K562 (cell line): Measurements from ENCODE around the gene ADAMTS14. TPM values are rescaled to one million over a fixed set of nuclear protein-coding genes. Genes with fewer than 3 reads are reported as not detected.

Experiments
- ATAC-seq: fragments of 200-7000 bp; cut with Tn5 transposase; 3 replicates; pipeline ENCODE4 v1.9.1; 2020; ENCODE audit warnings: moderate library complexity
- BruUV-seq: library from RNA; stranded (reverse); fragments of 400-500 nt; replicated peaks from 2 replicates; lab custom pipeline; 2021; lab: Mats Ljungman, UMichigan
- CTCF ChIA-PET: fragments of 300-600 bp; formaldehyde crosslinking; extraction: SDS; loops from one replicate; lab custom pipeline; 2021; ENCODE audit warnings: low intra/inter-chr PET ratio; lab: Yijun Ruan, JAX
- POLR2A ChIA-PET: fragments of 300-600, 350-650 bp; sonication (Branson Sonifier 250); formaldehyde crosslinking; extraction: SDS; loops from one replicate; lab custom pipeline; 2021; ENCODE audit warnings: antibody characterized with exemption, inconsistent platforms; lab: Yijun Ruan, JAX
- DNase-seq, 4 experiments: peaks; one replicate each; pipeline versions ENCODE4 v3.0.0 to v3.0.0-alpha.2; 2011 to 2018; ENCODE audit warnings: low spot score in 3 of 4, mixed read lengths in 3 of 4; ENCODE audit errors: extremely low read depth in 1 of 4
- FAIRE-seq: peaks from 2 replicates; lab custom pipeline; 2011; peaks lifted over from hg19 to GRCh38; lab: Jason Lieb, UNC
- H2AFZ ChIP-seq: 2 replicates; pipeline ENCODE4 v1.6.0; 2011; ENCODE audit warnings: low read depth, low read length, control low read depth, inconsistent platforms
- H3K27ac ChIP-seq: fragments of 200-600 bp; 3 replicates; pipeline ENCODE4 v1.8.0; 2011; ENCODE audit warnings: low read depth, mild to moderate bottlenecking, control low read depth, inconsistent platforms, low read length, moderate library complexity, mixed read lengths; ENCODE audit errors: extremely low read depth
- H3K27me3 ChIP-seq, 2 experiments: fragments of 300-600 bp in 1 of 2; 2 replicates in 1 of 2; 3 replicates in 1 of 2; pipeline versions ENCODE4 v1.6.0 to v1.8.0; 2011; ENCODE audit warnings: inconsistent platforms in 2 of 2, low read length in 2 of 2, mild to moderate bottlenecking in 1 of 2, mixed read lengths in 1 of 2, moderate library complexity in 1 of 2; ENCODE audit not compliant: control insufficient read depth in 2 of 2, insufficient read depth in 2 of 2
- H3K36me3 ChIP-seq: fragments of 300-600 bp; 3 replicates; pipeline ENCODE4 v1.8.0; 2011; ENCODE audit warnings: mild to moderate bottlenecking, low read length, inconsistent platforms; ENCODE audit not compliant: control insufficient read depth, insufficient read depth
- H3K4me1 ChIP-seq, 2 experiments: fragments of 200-600 bp in 1 of 2; replicated peaks in 1 of 2; 2 replicates in 1 of 2; 3 replicates in 1 of 2; pipeline versions ENCODE4 v1.5.1 to v1.8.0; 2011; ENCODE audit warnings: inconsistent platforms in 2 of 2, low read length in 2 of 2, mild to moderate bottlenecking in 1 of 2, mixed read lengths in 1 of 2, moderate library complexity in 1 of 2; ENCODE audit not compliant: control insufficient read depth in 2 of 2, insufficient read depth in 2 of 2
- H3K4me2 ChIP-seq: 2 replicates; pipeline ENCODE4 v1.6.1; 2011; ENCODE audit warnings: low read length, control low read depth, inconsistent platforms, mixed read lengths; ENCODE audit not compliant: insufficient read depth
- H3K4me3 ChIP-seq: fragments of 200-600 bp; sonication (generic), shearing (Covaris generic); 2 replicates; pipeline ENCODE4 v1.5.1; 2016; ENCODE audit warnings: control low read depth, inconsistent platforms
- H3K79me2 ChIP-seq: fragments of 200-600 bp; 3 replicates; pipeline ENCODE4 v1.8.0; 2011; ENCODE audit warnings: low read length, inconsistent platforms; ENCODE audit not compliant: control insufficient read depth, insufficient read depth
- H3K9ac ChIP-seq, 2 experiments: 2 replicates each; pipeline versions ENCODE4 v1.6.0 to v1.6.1; 2011; ENCODE audit warnings: low read depth in 2 of 2, low read length in 2 of 2, control low read depth in 1 of 2, inconsistent platforms in 1 of 2, mild to moderate bottlenecking in 1 of 2, mixed read lengths in 1 of 2; ENCODE audit not compliant: insufficient read depth in 1 of 2
- H3K9me1 ChIP-seq: one replicate; pipeline ENCODE4 v1.6.0; 2011; ENCODE audit warnings: inconsistent platforms, mild to moderate bottlenecking, low read length, moderate library complexity; ENCODE audit not compliant: control insufficient read depth, insufficient read depth
- H3K9me3 ChIP-seq: replicated peaks from 2 replicates; pipeline ENCODE4 v1.5.1; 2011; ENCODE audit warnings: low read depth, low read length, inconsistent platforms; ENCODE audit not compliant: control insufficient read depth, insufficient read depth
- H4K20me1 ChIP-seq: replicated peaks from 2 replicates; pipeline ENCODE4 v1.6.1; 2011; ENCODE audit warnings: low read length, inconsistent platforms, mixed read lengths; ENCODE audit not compliant: control insufficient read depth, insufficient read depth
- ARID3B ChIP-seq: fragments of 250-450 bp; sonication (Bioruptor Pico); IDR thresholded peaks from 2 replicates; pipeline ENCODE4 v1.4.0; 2020; ENCODE audit warnings: borderline replicate concordance
- HOMEZ ChIP-seq: fragments of 250-450 bp; sonication (Bioruptor Pico); IDR thresholded peaks from 2 replicates; pipeline ENCODE4 v1.4.0; 2020; ENCODE audit warnings: mild to moderate bottlenecking, moderate library complexity
- KLF13 ChIP-seq: fragments of 450-650 bp; IDR thresholded peaks from 2 replicates; pipeline ENCODE4 v1.6.1; 2016; ENCODE audit warnings: missing genetic modification characterization, low read depth, mild to moderate bottlenecking, missing compliant biosample characterization, moderate library complexity, borderline replicate concordance
- MBD2 ChIP-seq: sonication (generic); IDR thresholded peaks from 2 replicates; pipeline ENCODE4 v1.6.1; 2016; ENCODE audit warnings: low read depth, borderline replicate concordance
- SMAD1 ChIP-seq: fragments of 150-350 bp; IDR thresholded peaks from 2 replicates; pipeline ENCODE4 v1.6.1; 2014; ENCODE audit warnings: low read length, low read depth; ENCODE audit not compliant: partially characterized antibody
- U2AF1 ChIP-seq: fragments of 200-400 bp; formaldehyde crosslinking; optimal IDR thresholded peaks from 2 replicates; pipeline ENCODE3; 2017; ENCODE audit warnings: mild to moderate bottlenecking, low read depth, low read length, moderate library complexity
- ZNF263 ChIP-seq: sonication (generic); formaldehyde crosslinking; IDR thresholded peaks from 2 replicates; pipeline ENCODE4 v1.8.0; 2022; ENCODE audit warnings: mild to moderate bottlenecking, missing genetic modification reagents, borderline replicate concordance
- WGBS: fragments of 100-300 bp; shearing (Covaris generic); methylation state at CpG from one replicate; pipeline ENCODE4 v1.1.6; 2016; ENCODE audit warnings: low coverage, mixed read lengths; ENCODE audit not compliant: insufficient coverage; ENCODE audit errors: missing lambda C conversion rate; 5-methylcytosine and 5-hydroxymethylcytosine counted together
- in situ Hi-C: fragments of 300-500 bp; cut with MboI; formaldehyde crosslinking; loops from 4 replicates; pipeline ENCODE4 v1.15.0; 2018; ENCODE audit warnings: inconsistent platforms, mixed read lengths
- intact Hi-C: fragments of 100-400 bp; cut with micrococcal nuclease; formaldehyde crosslinking; loops from 2 replicates; pipeline ENCODE4 v1.14.2; 2022
- polyA plus RNA-seq, 8 experiments: library from polyadenylated mRNA; depleted of rRNA in 4 of 8; stranded (reverse) in 5 of 8; unstranded in 3 of 8; fragments of >200 nt; fragmentation: Nextera tagmentation in 2 of 8; fragmentation: Illumina TruSeq in 1 of 8; extraction: Ambion mirVana in 2 of 8; extraction: Trizol in 1 of 8; gene quantifications; 2 replicates each; pipeline versions ENCODE4 v1.2.1 to v1.2.3, GENCODE V29; 2011 to 2014; ENCODE audit warnings: inconsistent platforms in 1 of 8, missing spikeins in 1 of 8
- total RNA-seq, 7 experiments: library from RNA; depleted of rRNA in 6 of 7; stranded (reverse); fragments of >200 nt in 6 of 7; fragmentation: Illumina TruSeq in 2 of 7; extraction: Trizol in 2 of 7; gene quantifications; 2 replicates each; pipeline versions ENCODE4 v1.2.1 to v1.2.3, GENCODE V29; 2011 to 2021; ENCODE audit warnings: low replicate concordance in 1 of 7
- TF ChIP-seq, protein P1 (sequence below): IDR thresholded peaks from 2 replicates; pipeline ENCODE4 v1.6.1; 2011; ENCODE audit warnings: borderline replicate concordance, low read depth, mild to moderate bottlenecking, moderate library complexity, low read length; ENCODE audit not compliant: insufficient read depth, poor library complexity, severe bottlenecking

The ADAMTS14 gene
- total and polyA plus RNA-seq, 9 of the 15 experiments (the other 6 are each of a cell fraction or from before 2014, with no cell fraction given): 0.04 to 37.4 (median 15.9) TPM

DNA sequence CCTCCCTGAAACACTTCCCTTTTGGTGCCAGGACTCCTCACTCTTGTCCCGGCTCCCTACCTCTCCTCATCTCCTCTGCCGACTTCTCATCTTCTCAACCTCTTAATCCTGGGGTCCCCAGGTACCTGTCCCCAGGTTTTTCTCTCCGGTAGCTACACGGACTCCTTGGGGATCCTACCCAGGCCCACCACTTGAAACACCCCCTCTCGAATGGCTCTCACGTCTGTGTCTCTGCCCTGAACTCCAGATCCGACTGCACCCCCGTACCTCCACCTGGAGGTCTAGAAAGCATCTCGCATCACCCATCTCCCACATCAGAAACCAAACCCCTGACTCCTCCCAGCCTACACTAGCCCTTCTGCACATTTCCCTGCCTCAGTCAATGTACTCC, 108.1 kb downstream of the ADAMTS14 start:
- BruUV-seq: no TSS peak
- 40% methylated on average over 9 of the region's 9 CpGs for WGBS
- peaks cover 11 to 14% of the 10 kb centered on the region in 2 experiments; a peak in 4 of 5 replicates for H3K4me1 ChIP-seq
- H2AFZ ChIP-seq: peak overlapping the region; percentile 40; the same call in 1 of the 2 replicates
- in situ Hi-C loops (no loop called here), intact Hi-C loops (no loop called here)
- no peaks in the 10 kb centered on the region for H3K36me3 ChIP-seq
- no peaks in the 10 kb centered on the region for H4K20me1 ChIP-seq
- no peak for FAIRE-seq
- H3K79me2 ChIP-seq: no peaks in the 10 kb centered on the region
- no peaks in the 10 kb centered on the region for H3K9me1 ChIP-seq
- peaks cover 4% of the 10 kb centered on the region in 2 experiments; a peak in 3 of 5 replicates for H3K27me3 ChIP-seq
- H3K4me3 ChIP-seq: no peak overlapping the region
- DNase-seq: no peak
- H3K27ac ChIP-seq: no peak overlapping the region
- peak overlapping the region in 1 of 2 experiments; percentile 76; a peak in 1 of 4 replicates for H3K9ac ChIP-seq
- POLR2A ChIA-PET: interaction anchor here (1.1 kb wide), 1 partner anchor 10 kb away, joined by 3 read pairs; no protein-coding TSS in a partner anchor
- no peaks in the 10 kb centered on the region for H3K9me3 ChIP-seq
- no peak overlapping the region; the same call in 1 of the 2 replicates for H3K4me2 ChIP-seq
- ATAC-seq: no peak
- TF ChIP-seq HOMEZ (CRISPR knock-in tag): 0 out of 2 replicates have a peak, but pooled peaks have one; percentile 17
- TF ChIP-seq U2AF1: no peak
- CTCF ChIA-PET: interaction anchor here (0.5 kb wide), 1 partner anchor 236 kb away, joined by 4 read pairs; no protein-coding TSS in a partner anchor

DNA sequence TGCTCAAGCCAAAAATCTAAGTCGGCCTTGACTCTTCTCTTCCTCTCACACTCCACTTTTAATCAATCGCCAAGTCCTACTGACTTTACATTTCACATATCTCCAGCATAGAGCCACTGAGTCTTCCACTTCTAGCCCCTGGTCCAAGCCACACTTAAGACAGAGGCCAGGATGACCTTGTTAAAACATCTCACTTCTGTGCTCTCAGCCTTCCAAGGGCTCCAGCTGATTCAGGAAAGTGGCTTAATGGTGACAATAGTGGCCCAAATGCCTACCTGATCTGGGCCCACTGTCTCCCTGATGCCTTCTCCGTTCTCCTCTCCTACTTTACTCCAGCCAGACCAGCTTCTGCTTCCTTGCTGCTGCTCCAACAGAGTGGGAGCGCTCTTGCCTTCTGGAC, 108.5 kb downstream of the ADAMTS14 start:
- ATAC-seq: no peak
- Histone ChIP-seq H3K79me2 (no peaks in the 10 kb centered on the region), H3K9me1 (no peaks in the 10 kb centered on the region), H3K4me1 (peaks cover 11 to 14% of the 10 kb centered on the region in 2 experiments; a peak in 4 of 5 replicates), H3K4me2 (no peak overlapping the region), H4K20me1 (no peaks in the 10 kb centered on the region), H3K9ac (no peak overlapping the region), H3K27me3 (peaks cover 6 to 7% of the 10 kb centered on the region in 2 experiments; a peak in 4 of 5 replicates), H3K27ac (no peak overlapping the region), H2AFZ (no peak overlapping the region), H3K36me3 (no peaks in the 10 kb centered on the region), H3K9me3 (no peaks in the 10 kb centered on the region), H3K4me3 (no peak overlapping the region)
- in situ Hi-C loops: no loop called here
- 32% methylated on average over 4 of the region's 4 CpGs for WGBS
- intact Hi-C loops: no loop called here
- no TSS peak for BruUV-seq
- FAIRE-seq: peak; percentile 52
- POLR2A ChIA-PET: no interaction called here
- CTCF ChIA-PET: interaction anchor here (0.5 kb wide), 1 partner anchor 237 kb away, joined by 4 read pairs; no protein-coding TSS in a partner anchor
- no peak for DNase-seq
- TF ChIP-seq KLF13 (tag) (no peak), MBD2 (no peak), ARID3B (CRISPR knock-in tag) (no peak), SMAD1 (no peak), ZNF263 (CRISPR knock-in tag) (no peak)
- TF ChIP-seq, protein P1, sequence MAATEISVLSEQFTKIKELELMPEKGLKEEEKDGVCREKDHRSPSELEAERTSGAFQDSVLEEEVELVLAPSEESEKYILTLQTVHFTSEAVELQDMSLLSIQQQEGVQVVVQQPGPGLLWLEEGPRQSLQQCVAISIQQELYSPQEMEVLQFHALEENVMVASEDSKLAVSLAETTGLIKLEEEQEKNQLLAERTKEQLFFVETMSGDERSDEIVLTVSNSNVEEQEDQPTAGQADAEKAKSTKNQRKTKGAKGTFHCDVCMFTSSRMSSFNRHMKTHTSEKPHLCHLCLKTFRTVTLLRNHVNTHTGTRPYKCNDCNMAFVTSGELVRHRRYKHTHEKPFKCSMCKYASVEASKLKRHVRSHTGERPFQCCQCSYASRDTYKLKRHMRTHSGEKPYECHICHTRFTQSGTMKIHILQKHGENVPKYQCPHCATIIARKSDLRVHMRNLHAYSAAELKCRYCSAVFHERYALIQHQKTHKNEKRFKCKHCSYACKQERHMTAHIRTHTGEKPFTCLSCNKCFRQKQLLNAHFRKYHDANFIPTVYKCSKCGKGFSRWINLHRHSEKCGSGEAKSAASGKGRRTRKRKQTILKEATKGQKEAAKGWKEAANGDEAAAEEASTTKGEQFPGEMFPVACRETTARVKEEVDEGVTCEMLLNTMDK: no peak
